ENCODE measurements around the gene RAET1L.

GRCh38 chr6:150028799-150029198, 3.5 kb upstream of the RAET1L start:
- TF ChIP-seq CTCF (IDR thresholded peaks at IDR 0.05) = no peak
- TF ChIP-seq POLR2A (IDR thresholded peaks at IDR 0.05) = no peak

Measured in lower leg skin (tissue), 3 donors.